ENCODE results near the gene XRCC2.
A peak's percentile ranks its signal among the peaks of the same experiment; 100 is the strongest.
"Not testable (repeated sequence)": the region's sequence is repeated elsewhere in the genome, so short reads cannot be mapped to it uniquely, and the experiment has no call there.

The XRCC2 gene

DNA sequence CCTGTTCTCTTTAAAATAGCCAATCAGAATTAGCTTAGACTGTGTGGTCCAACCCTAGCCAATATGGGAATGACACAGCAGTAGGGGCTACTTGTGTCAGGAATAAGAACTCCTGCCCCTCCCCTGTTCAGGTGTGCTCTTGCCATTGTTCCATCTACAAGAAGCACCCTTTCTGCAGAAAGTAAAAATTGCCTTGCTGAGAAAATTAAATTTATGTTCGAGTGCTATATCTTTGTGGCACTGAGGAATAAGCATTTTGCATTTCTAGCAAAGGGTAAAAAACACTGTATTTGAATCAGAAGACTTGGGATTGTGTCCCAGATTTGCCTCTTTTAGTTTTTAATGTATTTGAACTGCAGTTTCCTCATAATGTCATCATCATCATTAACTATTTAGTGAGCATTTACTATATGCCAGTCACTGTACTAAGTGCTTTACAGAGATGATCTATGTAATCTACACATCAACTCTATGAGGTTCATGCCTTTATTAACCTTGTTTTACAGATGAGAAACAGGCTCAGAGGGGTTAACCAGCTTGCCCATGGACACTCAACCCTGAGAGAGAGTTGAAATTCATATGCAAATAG lies 28.9 kb upstream of the XRCC2 start:
- Histone ChIP-seq H3K27me3 (no peaks in the 10 kb centered on the region), H3K4me1 (peaks cover 3% of the 10 kb centered on the region), H3K9me3 (no peaks in the 10 kb centered on the region), H3K4me3 (ENCODE audit: low read depth, low read length) (no peak overlapping the region), H3K36me3 (no peaks in the 10 kb centered on the region)
- TF ChIP-seq, protein P1, sequence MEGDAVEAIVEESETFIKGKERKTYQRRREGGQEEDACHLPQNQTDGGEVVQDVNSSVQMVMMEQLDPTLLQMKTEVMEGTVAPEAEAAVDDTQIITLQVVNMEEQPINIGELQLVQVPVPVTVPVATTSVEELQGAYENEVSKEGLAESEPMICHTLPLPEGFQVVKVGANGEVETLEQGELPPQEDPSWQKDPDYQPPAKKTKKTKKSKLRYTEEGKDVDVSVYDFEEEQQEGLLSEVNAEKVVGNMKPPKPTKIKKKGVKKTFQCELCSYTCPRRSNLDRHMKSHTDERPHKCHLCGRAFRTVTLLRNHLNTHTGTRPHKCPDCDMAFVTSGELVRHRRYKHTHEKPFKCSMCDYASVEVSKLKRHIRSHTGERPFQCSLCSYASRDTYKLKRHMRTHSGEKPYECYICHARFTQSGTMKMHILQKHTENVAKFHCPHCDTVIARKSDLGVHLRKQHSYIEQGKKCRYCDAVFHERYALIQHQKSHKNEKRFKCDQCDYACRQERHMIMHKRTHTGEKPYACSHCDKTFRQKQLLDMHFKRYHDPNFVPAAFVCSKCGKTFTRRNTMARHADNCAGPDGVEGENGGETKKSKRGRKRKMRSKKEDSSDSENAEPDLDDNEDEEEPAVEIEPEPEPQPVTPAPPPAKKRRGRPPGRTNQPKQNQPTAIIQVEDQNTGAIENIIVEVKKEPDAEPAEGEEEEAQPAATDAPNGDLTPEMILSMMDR (IDR thresholded peaks at IDR 0.05; ENCODE audit: low read depth, low read length), result no peak
- DNase-seq, result no peak

- H3K36me3 ChIP-seq, result no peaks in the 10 kb centered on the region
- no peaks in the 10 kb centered on the region for H3K27me3 ChIP-seq
- no peak overlapping the region for H3K4me3 ChIP-seq (ENCODE audit: low read depth, low read length)
- no peak for DNase-seq
- H3K9me3 ChIP-seq, result no peaks in the 10 kb centered on the region
- H3K4me1 ChIP-seq, result peaks cover 20% of the 10 kb centered on the region
- TF ChIP-seq, protein P1 (IDR thresholded peaks at IDR 0.05; ENCODE audit: low read depth, low read length), result no peak
These were observed 23.1 kb upstream of the XRCC2 start for GRCh38 chr7:152699079-152699478.

- peak; percentile 29 for DNase-seq
- peaks cover 20% of the 10 kb centered on the region for H3K4me1 ChIP-seq
- H3K9me3 ChIP-seq; H3K27me3 ChIP-seq; H3K36me3 ChIP-seq; H3K4me3 ChIP-seq (ENCODE audit: low read depth, low read length): not testable (repeated sequence)
These were observed 21.5 kb upstream of the XRCC2 start for GRCh38 chr7:152697268-152697974.

DNA sequence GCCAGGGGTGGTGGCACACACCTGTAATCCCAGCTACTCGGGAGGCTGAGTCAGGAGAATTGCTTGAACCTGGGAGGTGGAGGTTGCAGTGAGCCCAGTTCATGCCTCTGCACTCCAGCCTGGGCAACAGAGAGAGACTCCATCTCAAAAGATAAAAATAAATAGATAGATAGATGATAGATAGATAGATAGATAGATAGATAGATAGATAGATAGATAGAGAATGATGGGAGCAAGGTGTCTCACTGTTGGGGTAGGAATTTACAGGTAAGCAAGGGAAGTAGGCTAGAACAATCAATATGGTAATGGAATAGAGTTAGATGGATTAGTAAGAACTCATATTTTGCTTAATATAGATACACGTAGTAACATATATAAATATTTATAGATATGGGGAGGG lies 16.3 kb upstream of the XRCC2 start:
- not testable (repeated sequence) for H3K36me3 ChIP-seq; H3K4me1 ChIP-seq; H3K9me3 ChIP-seq; DNase-seq; H3K27me3 ChIP-seq; H3K4me3 ChIP-seq (ENCODE audit: low read depth, low read length)

DNA sequence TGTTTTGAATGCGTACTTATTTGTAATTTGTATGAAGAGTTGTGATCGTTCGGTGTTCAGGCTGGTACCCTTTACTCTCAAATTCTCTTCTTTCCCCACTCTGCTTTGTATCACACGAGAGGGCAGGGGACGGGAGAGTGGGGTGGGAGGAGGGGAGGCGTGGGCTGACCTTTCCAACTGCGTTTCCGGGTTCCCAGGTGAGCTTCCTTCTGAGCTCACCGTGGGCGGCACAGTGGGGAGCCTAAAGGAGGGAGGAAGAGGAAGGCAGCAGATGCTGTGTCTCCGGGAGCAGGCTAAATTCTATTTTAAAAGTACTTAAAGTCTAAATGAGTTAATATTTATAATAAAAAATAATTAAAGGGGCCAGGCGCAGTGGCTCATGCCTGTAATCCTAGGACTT lies 7.4 kb upstream of the XRCC2 start:
- TF ChIP-seq, protein P1 (IDR thresholded peaks at IDR 0.05; ENCODE audit: low read depth, low read length), result no peak
- Histone ChIP-seq H3K36me3 (no peaks in the 10 kb centered on the region), H3K27me3 (no peaks in the 10 kb centered on the region), H3K4me3 (ENCODE audit: low read depth, low read length) (no peak overlapping the region), H3K4me1 (no peaks in the 10 kb centered on the region), H3K9me3 (no peaks in the 10 kb centered on the region)
- no peak for DNase-seq

- no peaks in the 10 kb centered on the region for H3K36me3 ChIP-seq
- no peaks in the 10 kb centered on the region for H3K27me3 ChIP-seq
- DNase-seq, result no peak
- no peak overlapping the region for H3K4me3 ChIP-seq (ENCODE audit: low read depth, low read length)
- TF ChIP-seq, protein P1 (IDR thresholded peaks at IDR 0.05; ENCODE audit: low read depth, low read length), result no peak
- H3K4me1 ChIP-seq, result no peaks in the 10 kb centered on the region
- H3K9me3 ChIP-seq, result no peaks in the 10 kb centered on the region
These were observed 2.1 kb upstream of the XRCC2 start for GRCh38 chr7:152677808-152678670.

Measured in BE2C (cell line).